Esophagus muscularis mucosa (tissue), 3 donors: Measurements from ENCODE around the gene SWT1.

Experiments
- CTCF ChIP-seq, 3 experiments: fragments of 200-600 bp in 2 of 3; fragments of 450-650 bp in 1 of 3; sonication (generic) in 2 of 3; IDR thresholded peaks; one replicate each; pipeline ENCODE4 v1.5.1; 2017 to 2019; ENCODE audit warnings: antibody characterized with exemption in 3 of 3, mild to moderate bottlenecking in 2 of 3, moderate library complexity in 1 of 3
- POLR2AphosphoS5 ChIP-seq, 2 donors: sonication (generic); formaldehyde crosslinking; IDR thresholded peaks; one replicate each; pipeline ENCODE4 v1.6.1; 2017; ENCODE audit warnings: antibody characterized with exemption in 2 of 2

GRCh38 chr1:185315445-185316071 lies 158.6 kb downstream of the SWT1 start:
- no peak for TF ChIP-seq CTCF (IDR thresholded peaks at IDR 0.05)
- TF ChIP-seq POLR2AphosphoS5 (IDR thresholded peaks at IDR 0.05): no peak
